IPS-NIHi7 (cell line): ENCODE data around the gene NTM.

ENCODE experiments used
- DNase-seq: peaks from one replicate; pipeline ENCODE4 v3.0.0; 2012; ENCODE audit warnings: mixed read lengths; ENCODE audit errors: extremely low spot score

Gene NTM

GRCh38 chr11:131499199-131499598 lies 128.8 kb downstream of the NTM start:
- no peak for DNase-seq

DNA sequence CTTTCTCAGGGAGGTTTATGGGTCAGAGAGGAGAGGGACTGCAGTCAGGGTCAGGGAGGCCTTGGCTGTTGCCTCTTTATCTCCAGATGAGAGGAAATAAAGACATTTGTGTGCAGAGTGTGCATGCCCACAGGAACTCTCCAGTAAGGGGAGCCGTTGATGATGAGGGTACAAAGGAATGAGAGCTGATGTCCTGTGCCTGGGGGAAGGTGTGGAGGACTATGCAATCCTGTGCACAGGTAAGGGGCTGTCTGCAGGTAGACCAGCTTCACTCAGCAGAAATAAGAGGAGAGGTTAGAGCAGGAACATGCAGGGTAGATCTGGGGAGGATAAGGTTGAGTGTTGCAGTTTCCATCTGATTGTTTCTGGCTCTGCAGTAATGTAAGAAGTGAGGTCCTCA lies 132.6 kb downstream of the NTM start:
- DNase-seq = no peak

DNA sequence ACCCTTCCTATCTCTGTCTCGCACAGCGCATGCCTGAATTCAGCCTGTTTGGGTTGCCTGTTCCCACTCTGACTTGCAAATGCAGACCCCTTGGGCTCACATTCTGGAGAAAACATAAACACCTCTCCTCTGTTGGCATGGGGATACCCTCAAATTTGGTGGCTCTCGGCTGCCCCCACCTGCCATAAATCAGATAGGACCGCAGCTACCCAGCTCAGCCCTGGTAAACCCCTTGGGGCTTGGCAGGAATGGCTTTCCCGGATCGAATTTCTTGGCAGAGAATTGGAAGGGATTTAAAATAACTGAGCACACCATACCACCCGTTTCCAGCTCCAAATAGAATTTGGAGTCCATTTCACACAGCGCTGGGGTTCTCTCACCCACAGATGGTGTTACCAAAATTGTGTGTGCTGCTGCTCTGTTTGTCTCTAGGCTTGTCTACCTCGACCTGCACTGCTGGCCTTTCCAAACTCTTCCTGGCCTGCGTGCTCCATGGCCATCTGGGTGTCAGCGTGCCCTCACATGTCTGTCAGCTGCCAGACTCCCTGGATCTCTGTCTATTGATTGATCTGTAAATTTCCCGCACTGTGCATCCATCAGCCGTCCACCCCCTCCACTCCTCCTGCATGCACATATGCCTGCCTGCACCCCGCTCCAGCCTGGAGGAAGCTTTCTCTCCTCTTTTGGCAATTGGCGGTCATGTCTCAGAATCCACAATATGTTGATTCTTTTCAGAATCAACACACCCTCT lies 134.0 kb downstream of the NTM start:
- peak; percentile 78 for DNase-seq

DNA sequence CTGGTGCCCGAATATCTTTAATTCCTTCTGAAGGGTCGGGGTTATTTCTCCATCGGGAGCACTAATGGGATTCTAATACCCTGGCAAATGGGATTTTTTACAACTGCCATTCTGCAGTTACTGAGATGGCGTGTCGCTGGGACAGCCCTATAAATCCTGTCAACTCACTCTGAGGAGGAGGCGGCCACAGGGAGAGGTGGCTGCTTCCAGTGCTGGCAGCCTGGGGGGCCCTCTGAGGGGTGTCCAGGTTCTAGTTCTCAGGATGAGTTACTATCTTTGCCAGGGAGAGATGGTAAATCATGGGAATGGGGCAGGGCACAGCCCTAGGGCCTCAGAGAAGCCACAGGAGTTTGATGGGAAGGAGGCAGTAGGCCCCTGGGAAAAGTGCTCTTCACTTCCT lies 135.9 kb downstream of the NTM start:
- DNase-seq = no peak

- no peak for DNase-seq
These were observed 140.2 kb downstream of the NTM start for GRCh38 chr11:131510662-131511061.

- peak; percentile 72 for DNase-seq
These were observed 141.4 kb downstream of the NTM start for GRCh38 chr11:131511794-131512193.

DNA sequence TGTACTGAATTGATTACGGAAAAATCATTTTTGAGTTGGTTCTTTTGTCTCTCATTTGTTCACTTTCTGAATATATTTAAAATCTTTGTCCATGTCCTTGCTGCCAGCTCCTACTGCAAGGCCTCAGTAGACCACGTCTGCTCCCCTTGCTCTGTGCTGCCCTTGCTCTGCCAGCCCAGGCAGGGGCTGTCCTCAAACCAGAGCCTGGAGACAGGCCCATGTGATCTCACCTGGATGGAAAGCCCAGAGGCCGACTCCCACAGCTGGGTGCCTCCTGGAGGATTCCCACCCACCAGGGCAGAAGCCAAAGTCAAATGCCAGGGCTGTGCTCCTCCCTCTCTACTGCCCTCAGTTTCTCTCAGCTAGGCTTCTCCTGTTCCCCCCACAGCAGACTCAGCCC lies 141.8 kb downstream of the NTM start:
- no peak for DNase-seq

- no peak for DNase-seq
These were observed 143.6 kb downstream of the NTM start for GRCh38 chr11:131514062-131514461.

GRCh38 chr11:131518305-131518838 lies 148.0 kb downstream of the NTM start:
- no peak for DNase-seq

DNA sequence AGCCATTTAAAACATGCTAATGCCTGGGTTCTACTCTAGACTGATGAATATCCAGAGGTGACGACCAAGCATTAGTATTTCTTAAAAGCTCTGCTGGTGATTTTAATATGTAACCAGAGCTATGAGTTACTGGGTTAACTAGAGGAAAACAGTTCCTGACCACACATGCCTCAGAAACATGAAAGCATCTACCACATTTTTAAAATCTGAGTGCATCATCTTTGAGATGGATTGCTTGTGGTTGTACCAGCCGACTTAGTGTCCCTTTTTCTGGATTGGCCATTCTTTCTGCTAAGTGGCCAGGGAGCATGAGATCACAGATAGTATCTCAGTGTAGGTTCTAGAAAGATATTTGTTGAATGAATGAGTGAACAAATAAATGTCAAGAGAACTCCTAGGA lies 152.4 kb downstream of the NTM start:
- no peak for DNase-seq

- DNase-seq = no peak
These were observed 160.0 kb downstream of the NTM start for GRCh38 chr11:131530407-131530806.

GRCh38 chr11:131533149-131533548 lies 162.7 kb downstream of the NTM start:
- no peak for DNase-seq

- no peak for DNase-seq
These were observed 163.6 kb downstream of the NTM start for GRCh38 chr11:131533998-131534397.

GRCh38 chr11:131534611-131535010 lies 164.2 kb downstream of the NTM start:
- no peak for DNase-seq

GRCh38 chr11:131536159-131536558 lies 165.7 kb downstream of the NTM start:
- DNase-seq = no peak

- DNase-seq = no peak
These were observed 166.8 kb downstream of the NTM start for GRCh38 chr11:131537196-131537595.

DNA sequence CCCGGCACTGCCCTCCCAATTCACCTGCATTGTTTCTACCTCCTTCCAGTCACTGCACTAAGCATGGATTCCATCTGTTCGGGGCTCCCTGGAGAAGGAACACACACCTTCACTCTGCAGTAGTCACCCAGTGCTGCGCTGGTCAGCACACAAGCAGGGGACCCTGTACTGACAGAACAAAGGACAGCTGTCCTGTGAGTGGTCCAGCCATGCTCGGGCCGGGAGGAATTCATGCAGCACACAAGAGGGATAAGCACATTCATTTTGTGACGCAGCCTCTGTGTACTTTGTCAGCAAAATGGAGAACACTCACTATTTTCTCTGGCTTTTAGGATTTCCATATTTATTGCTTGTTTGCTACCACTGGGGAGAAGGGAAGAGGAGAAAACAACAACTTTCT lies 167.3 kb downstream of the NTM start:
- DNase-seq = no peak

- DNase-seq = no peak
These were observed 167.9 kb downstream of the NTM start for GRCh38 chr11:131538322-131538721.

DNA sequence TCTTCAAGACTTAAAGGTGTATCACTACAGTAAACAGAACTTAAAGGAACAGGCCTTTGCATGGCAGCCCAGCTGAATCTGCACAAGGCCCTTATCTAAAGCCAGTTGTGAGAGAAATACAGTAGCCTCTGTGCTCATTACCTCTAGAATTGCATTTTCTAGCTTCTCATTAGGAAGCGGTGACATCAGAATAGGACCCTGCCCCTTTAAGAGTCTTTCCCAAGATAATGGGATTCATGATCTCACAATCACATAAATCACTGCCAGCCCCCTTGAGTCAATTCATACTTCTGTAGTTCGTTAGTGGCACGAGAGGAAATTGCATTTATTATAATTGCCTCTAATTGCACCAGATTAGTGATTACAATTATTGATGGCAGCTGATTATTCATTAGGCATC lies 170.3 kb downstream of the NTM start:
- DNase-seq = no peak

GRCh38 chr11:131543389-131544025 lies 173.1 kb downstream of the NTM start:
- DNase-seq = no peak

- peak; percentile 71 for DNase-seq
These were observed 174.2 kb downstream of the NTM start for GRCh38 chr11:131544591-131544990.

DNA sequence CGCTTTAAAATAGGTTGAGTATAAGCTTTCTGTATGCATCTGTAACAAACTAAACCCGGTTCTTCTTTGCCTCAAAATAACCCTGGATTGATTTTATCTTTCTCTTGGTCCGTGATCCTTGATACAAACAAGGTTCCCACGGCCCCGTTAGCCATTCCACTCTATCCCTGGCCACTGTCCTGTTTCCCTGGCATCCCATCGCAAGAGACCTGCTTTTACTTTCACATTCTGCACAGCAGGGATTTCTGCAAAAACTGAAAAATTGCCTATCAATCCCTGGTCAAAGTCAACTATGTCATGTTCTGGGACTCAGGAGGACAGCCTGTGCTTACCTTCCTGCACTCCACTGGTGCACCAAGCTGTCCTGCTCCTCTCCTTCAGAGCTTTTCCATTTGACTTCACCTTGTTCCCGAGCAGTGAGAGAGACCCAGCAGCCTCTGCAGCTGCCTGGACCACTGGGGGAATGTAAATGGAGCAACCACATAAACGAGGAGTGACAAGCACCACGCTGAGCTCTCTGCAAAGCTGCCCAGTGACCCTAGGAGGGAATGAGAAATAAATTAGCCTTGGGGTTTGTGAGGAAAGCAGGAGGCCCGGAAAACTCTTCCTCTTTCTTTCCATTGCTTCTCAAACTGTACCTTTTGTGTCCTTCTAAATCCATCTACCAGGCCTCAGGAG lies 175.9 kb downstream of the NTM start:
- peak; percentile 55 for DNase-seq

DNA sequence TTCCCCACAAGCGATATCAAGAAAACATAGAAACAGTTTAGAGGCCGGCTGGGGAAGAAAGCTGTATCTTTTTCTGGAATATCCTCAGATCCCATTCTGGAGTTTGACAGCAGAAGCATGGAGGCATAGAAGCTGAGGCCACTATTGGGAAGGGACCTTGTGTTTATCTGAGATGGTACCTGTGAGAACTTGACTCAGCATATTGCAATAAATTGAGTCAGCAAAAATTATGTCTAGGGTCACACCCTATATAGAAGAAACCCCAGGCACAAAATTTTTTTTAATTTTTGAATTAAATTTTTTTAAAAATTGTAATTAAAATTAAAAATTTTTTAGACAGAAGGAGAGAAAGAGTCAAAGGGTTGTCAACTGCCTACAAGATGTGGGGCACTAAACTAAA lies 178.7 kb downstream of the NTM start:
- DNase-seq = no peak
